Endothelial cell of umbilical vein (primary cell): ENCODE measurements around the gene LCLAT1. TPM values are rescaled to one million over a fixed set of nuclear protein-coding genes. Genes with fewer than 3 reads are reported as not detected.

Experiments used
- BruUV-seq: library from RNA; stranded (reverse); fragments of 400-500 nt; replicated peaks from 2 replicates; lab custom pipeline; 2021; lab: Mats Ljungman, UMichigan
- CTCF ChIA-PET: fragments of 300-600, 350-600 bp; sonication (Branson Sonifier 250); formaldehyde crosslinking; loops from one replicate; lab custom pipeline; 2021; ENCODE audit warnings: antibody characterized with exemption, inconsistent platforms; lab: Charles Lee
- POLR2A ChIA-PET: fragments of 300-600, 350-600 bp; sonication (Branson Sonifier 250); formaldehyde crosslinking; loops from one replicate; lab custom pipeline; 2021; ENCODE audit warnings: antibody characterized with exemption, inconsistent platforms; lab: Charles Lee
- DNase-seq: peaks from one replicate; pipeline ENCODE4 v3.0.0-alpha.2; 2011; ENCODE audit warnings: low read depth, low spot score
- FAIRE-seq: peaks from 2 replicates; lab custom pipeline; 2011; peaks lifted over from hg19 to GRCh38; lab: Jason Lieb, UNC
- H2AFZ ChIP-seq: 2 replicates; pipeline ENCODE4 v1.6.0; 2012; ENCODE audit warnings: low read depth, low read length, control low read depth, inconsistent platforms
- H3K27ac ChIP-seq: 2 replicates; pipeline ENCODE4 v1.5.1; 2011; ENCODE audit warnings: low read depth, mild to moderate bottlenecking, control low read depth, low read length, moderate library complexity; ENCODE audit not compliant: insufficient read depth
- H3K27me3 ChIP-seq, 2 experiments: 2 replicates each; pipeline versions ENCODE4 v1.6.0 to v1.6.1; 2011; ENCODE audit warnings: low read length in 2 of 2, mixed read lengths in 1 of 2; ENCODE audit not compliant: control insufficient read depth in 2 of 2, insufficient read depth in 2 of 2
- H3K36me3 ChIP-seq, 2 experiments: 2 replicates in 1 of 2; 3 replicates in 1 of 2; pipeline ENCODE4 v1.5.1; 2011; ENCODE audit warnings: low read length in 2 of 2, mild to moderate bottlenecking in 1 of 2, moderate library complexity in 1 of 2; ENCODE audit not compliant: control insufficient read depth in 2 of 2, insufficient read depth in 2 of 2; ENCODE audit errors: extremely low read depth in 1 of 2
- H3K4me1 ChIP-seq: 3 replicates; pipeline ENCODE4 v1.5.1; 2011; ENCODE audit warnings: mild to moderate bottlenecking, low read length; ENCODE audit not compliant: control insufficient read depth, insufficient read depth; ENCODE audit errors: extremely low read depth
- H3K4me2 ChIP-seq: 2 replicates; pipeline ENCODE4 v1.6.1; 2011; ENCODE audit warnings: low read length, control low read depth, mixed read lengths; ENCODE audit not compliant: insufficient read depth
- H3K4me3 ChIP-seq, 3 experiments: fragments of 200-600 bp in 1 of 3; sonication (generic), shearing (Covaris generic) in 1 of 3; replicated peaks in 1 of 3; 2 replicates each; pipeline ENCODE4 v1.5.1; 2011 to 2016; ENCODE audit warnings: control low read depth in 3 of 3, low read length in 3 of 3, mild to moderate bottlenecking in 2 of 3, inconsistent platforms in 1 of 3, low read depth in 1 of 3, moderate library complexity in 1 of 3; ENCODE audit not compliant: insufficient read depth in 1 of 3
- H3K79me2 ChIP-seq: 2 replicates; pipeline ENCODE4 v1.6.0; 2012; ENCODE audit warnings: low read length, inconsistent platforms; ENCODE audit not compliant: control insufficient read depth, insufficient read depth
- H3K9ac ChIP-seq: replicated peaks from 2 replicates; pipeline ENCODE3; 2011; ENCODE audit warnings: low read length, control low read depth; ENCODE audit not compliant: insufficient read depth; ENCODE audit errors: extremely low read depth
- H3K9me1 ChIP-seq: replicated peaks from 3 replicates; pipeline ENCODE4 v1.6.0; 2011; ENCODE audit warnings: mild to moderate bottlenecking, low read length; ENCODE audit not compliant: control insufficient read depth, insufficient read depth; ENCODE audit errors: extremely low read depth
- H3K9me3 ChIP-seq: replicated peaks from 2 replicates; pipeline ENCODE4 v1.5.1; 2012; ENCODE audit warnings: low read length, inconsistent platforms; ENCODE audit not compliant: control insufficient read depth, insufficient read depth
- H4K20me1 ChIP-seq: replicated peaks from 2 replicates; pipeline ENCODE3; 2011; ENCODE audit warnings: mild to moderate bottlenecking, low read length; ENCODE audit not compliant: control insufficient read depth, insufficient read depth; ENCODE audit errors: extremely low read depth
- CTCF ChIP-seq, 2 donors: IDR thresholded peaks; 1 replicate in 1 of 2; 2 replicates in 1 of 2; pipeline ENCODE4 v1.5.1; 2011; ENCODE audit warnings: low read length in 2 of 2, mild to moderate bottlenecking in 2 of 2, moderate library complexity in 2 of 2, control low read depth in 1 of 2, inconsistent platforms in 1 of 2, low read depth in 1 of 2; ENCODE audit not compliant: insufficient read depth in 1 of 2; ENCODE audit errors: extremely low read depth in 1 of 2
- EZH2 ChIP-seq: IDR thresholded peaks from 2 replicates; pipeline ENCODE4 v1.6.1; 2012; ENCODE audit warnings: borderline replicate concordance, low read depth, mild to moderate bottlenecking, moderate library complexity, low read length, inconsistent platforms; ENCODE audit not compliant: severe bottlenecking
- FOS ChIP-seq: IDR thresholded peaks from 2 replicates; pipeline ENCODE4 v1.6.1; 2011; ENCODE audit warnings: mild to moderate bottlenecking, low read length, moderate library complexity, borderline replicate concordance; ENCODE audit not compliant: insufficient read depth
- GATA2 ChIP-seq: IDR thresholded peaks from 2 replicates; pipeline ENCODE4 v1.7.0; 2011; ENCODE audit warnings: low read depth, mild to moderate bottlenecking, moderate library complexity, mixed read lengths, low read length; ENCODE audit not compliant: insufficient read length, insufficient read depth
- JUN ChIP-seq: IDR thresholded peaks from 2 replicates; pipeline ENCODE4 v1.6.1; 2011; ENCODE audit warnings: borderline replicate concordance, low read depth; ENCODE audit not compliant: insufficient read length, insufficient read depth
- MAX ChIP-seq: IDR thresholded peaks from 2 replicates; pipeline ENCODE4 v1.6.1; 2011; ENCODE audit not compliant: insufficient read depth, insufficient read length
- MYC ChIP-seq: IDR thresholded peaks from one replicate; pipeline ENCODE4 v1.6.1; 2011; ENCODE audit warnings: mild to moderate bottlenecking, low read depth, low read length
- POLR2A ChIP-seq: IDR thresholded peaks from 2 replicates; pipeline ENCODE4 v1.6.1; 2012; ENCODE audit warnings: low read depth, mild to moderate bottlenecking, control low read depth, low read length
- POLR2AphosphoS5 ChIP-seq: IDR thresholded peaks from 2 replicates; pipeline ENCODE4 v1.6.1; 2012; ENCODE audit warnings: low read depth, mild to moderate bottlenecking, control low read depth, low read length, moderate library complexity; ENCODE audit not compliant: insufficient read depth
- dilution Hi-C: fragments of 300-500 bp; cut with MboI; formaldehyde crosslinking; loops from one replicate; pipeline ENCODE4 v1.15.0; 2019; ENCODE audit warnings: low sequenced_read_pairs; ENCODE audit not compliant: extremely low pct_ligation_motif_present
- intact Hi-C: fragments of 100-400 bp; cut with micrococcal nuclease; formaldehyde crosslinking; loops from one replicate; pipeline ENCODE4 v1.10.0; 2022
- polyA plus RNA-seq, 4 experiments: library from polyadenylated mRNA; depleted of rRNA in 3 of 4; stranded (reverse) in 3 of 4; unstranded in 1 of 4; fragments of >200 nt; gene quantifications; 2 replicates each; pipeline versions ENCODE4 v1.2.1 to v1.2.3, GENCODE V29; 2011 to 2012; ENCODE audit warnings: missing spikeins in 1 of 4
- total RNA-seq: library from RNA; stranded (reverse); gene quantifications from 2 replicates; pipeline ENCODE4 v1.2.3, GENCODE V29; 2021

The LCLAT1 gene
- total and polyA plus RNA-seq, 2 donors (not counting 3 experiments of a cell fraction or from before 2014, with no cell fraction given): 6.1 to 20.8 TPM

GRCh38 chr2:30405260-30405605, 41.8 kb upstream of the LCLAT1 start:
- Histone ChIP-seq H3K4me3 (no peak overlapping the region), H2AFZ (no peak overlapping the region), H3K79me2 (no peaks in the 10 kb centered on the region), H3K4me2 (no peak overlapping the region), H3K27ac (no peak overlapping the region), H3K9ac (no peak overlapping the region), H3K4me1 (peaks cover 25% of the 10 kb centered on the region), H3K9me3 (no peaks in the 10 kb centered on the region), H3K36me3 (no peaks in the 10 kb centered on the region), H3K27me3 (no peaks in the 10 kb centered on the region), H4K20me1 (no peaks in the 10 kb centered on the region), H3K9me1 (no peaks in the 10 kb centered on the region)
- dilution Hi-C loops: no loop called here
- FAIRE-seq (no peak), DNase-seq (no peak)
- CTCF ChIA-PET: no interaction called here
- intact Hi-C loops: no loop called here
- POLR2A ChIA-PET: no interaction called here
- TF ChIP-seq CTCF (IDR thresholded peaks at IDR 0.05; ENCODE audit: extremely low read depth in 1 of 2, insufficient read depth in 1 of 2, low read depth in 1 of 2, low read length in 2 of 2): no peak
- no peak for TF ChIP-seq EZH2
- TF ChIP-seq POLR2AphosphoS5: no peak
- no peak for TF ChIP-seq JUN
- no peak for TF ChIP-seq FOS
- no peak for TF ChIP-seq GATA2
- TF ChIP-seq MYC: no peak
- TF ChIP-seq MAX: no peak
- TF ChIP-seq POLR2A: no peak
- no TSS peak for BruUV-seq
